Psoas muscle (tissue), 8 donors: ENCODE data around the gene RHBDL2. TPM values are rescaled to one million over a fixed set of nuclear protein-coding genes. Genes with fewer than 3 reads are reported as not detected.
"Not testable (repeated sequence)": the region's sequence is repeated elsewhere in the genome, so short reads cannot be mapped to it uniquely, and the experiment has no call there.

ENCODE experiments used
- ATAC-seq, 4 donors: fragments of 200-7000 bp; cut with Tn5 transposase; one replicate each; pipeline ENCODE4 v1.9.1; 2020; ENCODE audit warnings: moderate library complexity in 3 of 4, mild to moderate bottlenecking in 2 of 4
- DNase-seq, 2 donors: peaks; one replicate each; pipeline ENCODE4 v3.0.0-alpha.2; 2020
- H3K27ac ChIP-seq: fragments of 200-600 bp; one replicate; pipeline ENCODE4 v1.8.0; 2022
- H3K27me3 ChIP-seq, 3 donors: fragments of 200-600 bp in 1 of 3; one replicate each; pipeline versions ENCODE4 v1.6.1 to v1.8.0; 2013 to 2022; ENCODE audit warnings: low read length in 2 of 3, mild to moderate bottlenecking in 2 of 3, moderate library complexity in 1 of 3; ENCODE audit not compliant: insufficient read depth in 3 of 3
- H3K36me3 ChIP-seq, 2 donors: fragments of 200-600 bp in 1 of 2; one replicate each; pipeline versions ENCODE4 v1.6.1 to v1.8.0; 2013 to 2022; ENCODE audit warnings: low read depth in 1 of 2, mild to moderate bottlenecking in 1 of 2, moderate library complexity in 1 of 2; ENCODE audit not compliant: insufficient read depth in 1 of 2
- H3K4me1 ChIP-seq: fragments of 200-600 bp; one replicate; pipeline ENCODE4 v1.8.0; 2022
- H3K4me3 ChIP-seq: fragments of 200-600 bp; one replicate; pipeline ENCODE4 v1.8.0; 2022; ENCODE audit warnings: mild to moderate bottlenecking
- H3K9me3 ChIP-seq: fragments of 200-600 bp; one replicate; pipeline ENCODE4 v1.8.0; 2022
- CTCF ChIP-seq: fragments of 200-600 bp; IDR thresholded peaks from one replicate; pipeline ENCODE4 v1.8.0; 2022; ENCODE audit warnings: antibody characterized with exemption
- WGBS, 3 donors: extraction: QIAGEN DNeasy Blood & Tissue Kit; methylation state at CpG; one replicate each; pipeline versions ENCODE4 v1.1.6 to v1.1.7; 2013; 5-methylcytosine and 5-hydroxymethylcytosine counted together
- intact Hi-C, 2 donors: fragments of 100-400 bp; cut with DNase I; formaldehyde crosslinking; loops; one replicate each; pipeline versions ENCODE4 v1.11.0 to v1.14.2; 2022
- polyA plus RNA-seq, 3 donors: library from polyadenylated mRNA; stranded (reverse); fragments of 200-250 nt; gene quantifications; one replicate each; pipeline ENCODE4 v1.2.3, GENCODE V29; 2013
- total RNA-seq, 4 donors: library from RNA; stranded (reverse); fragmentation: NEBNext Ultra II Directional in 2 of 4; extraction: Animal tissue kit (Norgen Biotek cat#: 25700) in 2 of 4; gene quantifications; one replicate each; pipeline versions ENCODE4 v1.2.1 to v1.2.4, GENCODE V29; 2021 to 2023
- donor health status: healthy with polysubstance abuse.
- donor health status: DM: no; HTN: no; CAD: no; lungs with moderate emphysema.
- donor health status: Bipolar disorder and iron deficiency.
- donor health status: healthy.
- donor health status: DM: yes; HTN: yes; CAD: no.
- donor health status: DM: no; HTN: no; CAD: no.
- donor health status: DM: no; HTN: no; CAD: no.
- donor health status: DM: yes; HTN: yes; CAD: no.

The RHBDL2 gene
- total and polyA plus RNA-seq, 7 donors, result 0.09 to 0.31 (median 0.16) TPM; not detected in 4

GRCh38 chr1:38915352-38915948 is 26.2 kb downstream of the RHBDL2 start:
- H3K27ac ChIP-seq, result no peak overlapping the region
- WGBS, 3 donors, result 58 to 74% (median 67%) methylated on average over 3 of the region's 3 CpGs
- ATAC-seq, result no peak
- no peaks in the 10 kb centered on the region for H3K9me3 ChIP-seq
- H3K4me3 ChIP-seq, result no peak overlapping the region
- H3K27me3 ChIP-seq, result no peaks in the 10 kb centered on the region
- intact Hi-C loops, result loop anchor here in 1 of 2 donors (5.0 kb wide), 1 partner anchor 177 kb away; no protein-coding TSS in a partner anchor
- no peaks in the 10 kb centered on the region for H3K36me3 ChIP-seq
- no peaks in the 10 kb centered on the region for H3K4me1 ChIP-seq
- TF ChIP-seq CTCF, result no peak
- DNase-seq, result no peak

GRCh38 chr1:38914908-38915307 is 26.7 kb downstream of the RHBDL2 start:
- intact Hi-C loops, result loop anchor here in 1 of 2 donors (5.0 kb wide), 1 partner anchor 177 kb away; no protein-coding TSS in a partner anchor
- DNase-seq, H3K36me3 ChIP-seq, H3K4me1 ChIP-seq, H3K4me3 ChIP-seq, H3K27ac ChIP-seq, H3K9me3 ChIP-seq, ATAC-seq, H3K27me3 ChIP-seq: not testable (repeated sequence)
- WGBS, 3 donors, result 91 to 95% (median 91%) methylated on average over 8 of the region's 8 CpGs

GRCh38 chr1:38908821-38909220 is 32.8 kb downstream of the RHBDL2 start:
- Histone ChIP-seq H3K4me3 (no peak overlapping the region), H3K27me3 (no peaks in the 10 kb centered on the region), H3K4me1 (no peaks in the 10 kb centered on the region), H3K9me3 (peaks cover 3% of the 10 kb centered on the region), H3K27ac (no peak overlapping the region), H3K36me3 (no peaks in the 10 kb centered on the region)
- TF ChIP-seq CTCF, result no peak
- intact Hi-C loops, result no loop called here
- DNase-seq (no peak), ATAC-seq (no peak)
- 72 to 79% (median 73%) methylated on average over 13 of the region's 13 CpGs for WGBS, 3 donors

GRCh38 chr1:38905985-38906384 is 35.6 kb downstream of the RHBDL2 start:
- WGBS, 3 donors, result 61 to 98% (median 92%) methylated on average over 2 of the region's 2 CpGs
- Histone ChIP-seq H3K27me3 (no peaks in the 10 kb centered on the region), H3K36me3 (no peaks in the 10 kb centered on the region), H3K4me3 (no peak overlapping the region), H3K27ac (no peak overlapping the region), H3K4me1 (no peaks in the 10 kb centered on the region), H3K9me3 (peaks cover 3% of the 10 kb centered on the region)
- intact Hi-C loops, result no loop called here
- ATAC-seq, result no peak
- DNase-seq, result no peak
- no peak for TF ChIP-seq CTCF

- ATAC-seq (no peak), DNase-seq (no peak)
- intact Hi-C loops, result no loop called here
- Histone ChIP-seq H3K9me3 (no peaks in the 10 kb centered on the region), H3K27me3 (no peaks in the 10 kb centered on the region), H3K27ac (no peak overlapping the region), H3K4me1 (no peaks in the 10 kb centered on the region), H3K36me3 (no peaks in the 10 kb centered on the region), H3K4me3 (no peak overlapping the region)
- 85 to 94% (median 90%) methylated on average over 4 of the region's 4 CpGs for WGBS, 3 donors
- TF ChIP-seq CTCF, result no peak
Measured at GRCh38 chr1:38899560-38899959, 42.1 kb downstream of the RHBDL2 start.
